Neural progenitor cell (in vitro differentiated cells): Measurements from ENCODE around the gene SYNPR.

Experiments
- CTCF ChIP-seq: fragments of 200-600 bp; sonication (generic); IDR thresholded peaks from 2 replicates; pipeline ENCODE4 v1.5.1; 2017; ENCODE audit warnings: antibody characterized with exemption, mild to moderate bottlenecking
- EZH2phosphoT487 ChIP-seq: fragments of 200-600 bp; sonication (generic); IDR thresholded peaks from 2 replicates; pipeline ENCODE4 v1.6.1; 2017; ENCODE audit warnings: antibody characterized with exemption

GRCh38 chr3:63344661-63345060, 66.6 kb downstream of the SYNPR start:
- no peak for TF ChIP-seq CTCF
- no peak for TF ChIP-seq EZH2phosphoT487
